Chondrocyte (in vitro differentiated cells): ENCODE data around the gene KRT23. TPM values are rescaled to one million over a fixed set of nuclear protein-coding genes. Genes with fewer than 3 reads are reported as not detected.

ENCODE experiments used
- DNase-seq: peaks from one replicate; pipeline ENCODE4 v3.0.0; 2021; ENCODE audit warnings: mixed read lengths, low spot score
- H3K27ac Mint-ChIP-seq: one replicate; pipeline ENCODE4 v1.8.0; 2021; ENCODE audit warnings: mild to moderate bottlenecking, moderate library complexity, mixed read lengths; ENCODE audit not compliant: unreplicated experiment
- H3K27me3 Mint-ChIP-seq: 2 replicates; pipeline ENCODE4 v1.8.0; 2021; ENCODE audit warnings: low read depth, mixed read lengths
- H3K36me3 Mint-ChIP-seq: 2 replicates; pipeline ENCODE4 v1.8.0; 2021; ENCODE audit warnings: low read depth, mixed read lengths
- H3K4me1 Mint-ChIP-seq: 2 replicates; pipeline ENCODE4 v1.8.0; 2021; ENCODE audit warnings: low read depth, mild to moderate bottlenecking, mixed read lengths
- H3K4me3 Mint-ChIP-seq: one replicate; pipeline ENCODE4 v1.8.0; 2021; ENCODE audit warnings: mild to moderate bottlenecking, moderate library complexity, mixed read lengths; ENCODE audit not compliant: unreplicated experiment
- H3K9me3 Mint-ChIP-seq: 2 replicates; pipeline ENCODE4 v1.8.0; 2021; ENCODE audit warnings: low read depth, mixed read lengths
- CTCF ChIP-seq: fragments of 200-600 bp; sonication (generic); IDR thresholded peaks from 2 replicates; pipeline ENCODE4 v1.5.0; 2021; ENCODE audit warnings: antibody characterized with exemption, mild to moderate bottlenecking, moderate library complexity
- total RNA-seq: library from RNA; stranded (reverse); gene quantifications from 3 replicates; pipeline ENCODE4 v1.2.1, GENCODE V29; 2021

Gene KRT23
- total RNA-seq, 1 donor from 2014 or later = not detected

- Mint-ChIP-seq H3K9me3 (no peaks in the 10 kb centered on the region), H3K4me3 (no peak overlapping the region), H3K36me3 (no peaks in the 10 kb centered on the region), H3K27me3 (peaks cover 7% of the 10 kb centered on the region), H3K27ac (no peak overlapping the region), H3K4me1 (peaks cover 11% of the 10 kb centered on the region)
- TF ChIP-seq CTCF = no peak
- DNase-seq = no peak
These were observed 63.6 kb downstream of the KRT23 start for GRCh38 chr17:40873801-40874200.

GRCh38 chr17:40873255-40873654 is 64.2 kb downstream of the KRT23 start:
- TF ChIP-seq CTCF = peak; percentile 28
- Mint-ChIP-seq H3K4me1 (peaks cover 11% of the 10 kb centered on the region), H3K4me3 (no peak overlapping the region), H3K36me3 (no peaks in the 10 kb centered on the region), H3K9me3 (no peaks in the 10 kb centered on the region), H3K27me3 (peaks cover 7% of the 10 kb centered on the region), H3K27ac (no peak overlapping the region)
- DNase-seq = no peak

Other genes starting within 250 kb of the KRT23 start
- gene KRT24, start 233.9 kb downstream of the KRT23 start, total RNA-seq = not detected in 3 replicates
- gene KRT25, start 182.3 kb downstream of the KRT23 start, total RNA-seq = not detected in 3 replicates
- not detected in 3 replicates for gene KRT26, start 165.4 kb downstream of the KRT23 start, total RNA-seq
- not detected in 3 replicates for gene KRT27, start 155.1 kb downstream of the KRT23 start, total RNA-seq
- gene KRT28, start 137.7 kb downstream of the KRT23 start, total RNA-seq = not detected in 3 replicates
- gene KRT10, start 115.0 kb downstream of the KRT23 start, total RNA-seq = 52.9 to 80.2 TPM (median 55.0 TPM) in 3 replicates
- gene KRT12, start 70.4 kb downstream of the KRT23 start, total RNA-seq = not detected in 3 replicates
- gene KRT20, start 52.4 kb downstream of the KRT23 start, total RNA-seq = not detected in 3 replicates
- gene KRT39, start 29.3 kb upstream of the KRT23 start, total RNA-seq = not detected in 3 replicates
- gene KRT40, start 46.7 kb upstream of the KRT23 start, total RNA-seq = not detected in 3 replicates
- not detected in 3 replicates for gene KRTAP3-3, start 56.5 kb upstream of the KRT23 start, total RNA-seq
- not detected in 3 replicates for gene KRTAP3-2, start 62.3 kb upstream of the KRT23 start, total RNA-seq
- gene KRTAP3-1, start 71.5 kb upstream of the KRT23 start, total RNA-seq = not detected in 3 replicates
- not detected in 3 replicates for gene KRTAP1-5, start 89.6 kb upstream of the KRT23 start, total RNA-seq
- gene KRTAP1-4, start 92.5 kb upstream of the KRT23 start, total RNA-seq = not detected in 3 replicates
- not detected in 3 replicates for gene KRTAP1-3, start 97.2 kb upstream of the KRT23 start, total RNA-seq
- gene KRTAP1-1, start 103.8 kb upstream of the KRT23 start, total RNA-seq = not detected in 3 replicates
- not detected in 3 replicates for gene KRTAP2-1, start 109.7 kb upstream of the KRT23 start, total RNA-seq
- not detected in 3 replicates for gene KRTAP2-2, start 117.6 kb upstream of the KRT23 start, total RNA-seq
- gene KRTAP2-3, start 122.5 kb upstream of the KRT23 start, total RNA-seq = not detected in 3 replicates
- gene KRTAP2-4, start 128.2 kb upstream of the KRT23 start, total RNA-seq = not detected in 3 replicates
- not detected in 3 replicates for gene KRTAP4-7, start 146.5 kb upstream of the KRT23 start, total RNA-seq
- gene KRTAP4-8, start 160.5 kb upstream of the KRT23 start, total RNA-seq = not detected in 3 replicates
- gene KRTAP4-16, start 164.6 kb upstream of the KRT23 start, total RNA-seq = not detected in 3 replicates
- not detected in 3 replicates for gene KRTAP4-9, start 167.7 kb upstream of the KRT23 start, total RNA-seq
- gene KRTAP4-11, start 180.7 kb upstream of the KRT23 start, total RNA-seq = not detected in 3 replicates
- gene KRTAP4-12, start 186.5 kb upstream of the KRT23 start, total RNA-seq = not detected in 3 replicates
- not detected in 3 replicates for gene KRTAP4-6, start 202.9 kb upstream of the KRT23 start, total RNA-seq
- not detected in 3 replicates for gene KRTAP4-5, start 212.2 kb upstream of the KRT23 start, total RNA-seq
- not detected in 3 replicates for gene KRTAP4-4, start 223.1 kb upstream of the KRT23 start, total RNA-seq
- not detected in 3 replicates for gene KRTAP4-3, start 230.6 kb upstream of the KRT23 start, total RNA-seq
- not detected in 3 replicates for gene KRTAP4-2, start 240.6 kb upstream of the KRT23 start, total RNA-seq
- not detected in 3 replicates for gene KRTAP4-1, start 247.3 kb upstream of the KRT23 start, total RNA-seq